Astrocyte (in vitro differentiated cells and primary cell): ENCODE results near the gene ILDR1. TPM values are rescaled to one million over a fixed set of nuclear protein-coding genes. Genes with fewer than 3 reads are reported as not detected.
A peak's percentile ranks its signal among the peaks of the same experiment; 100 is the strongest.

ENCODE experiments used
- DNase-seq: peaks from one replicate; pipeline ENCODE4 v3.0.0-alpha.2; 2010; ENCODE audit warnings: low read depth
- FAIRE-seq: peaks from 2 replicates; lab custom pipeline; 2011; peaks lifted over from hg19 to GRCh38; lab: Jason Lieb, UNC
- H2AFZ ChIP-seq: 2 replicates; pipeline ENCODE4 v1.6.0; 2012; ENCODE audit warnings: low read depth, low read length, inconsistent platforms
- H3K27ac ChIP-seq: 2 replicates; pipeline ENCODE4 v1.5.1; 2011; ENCODE audit warnings: low read depth, low read length, inconsistent platforms
- H3K27me3 ChIP-seq: 2 replicates; pipeline ENCODE4 v1.6.0; 2011; ENCODE audit warnings: low read length, inconsistent platforms; ENCODE audit not compliant: insufficient read depth
- H3K36me3 ChIP-seq: 2 replicates; pipeline ENCODE4 v1.5.1; 2011; ENCODE audit warnings: low read length, inconsistent platforms; ENCODE audit not compliant: insufficient read depth
- H3K4me1 ChIP-seq: 2 replicates; pipeline ENCODE4 v1.5.1; 2011; ENCODE audit warnings: low read length, inconsistent platforms; ENCODE audit not compliant: insufficient read depth
- H3K4me2 ChIP-seq: 2 replicates; pipeline ENCODE4 v1.6.0; 2012; ENCODE audit warnings: low read length, inconsistent platforms
- H3K4me3 ChIP-seq: 2 replicates; pipeline ENCODE4 v1.5.1; 2011; ENCODE audit warnings: low read depth, mild to moderate bottlenecking, low read length, inconsistent platforms; ENCODE audit not compliant: insufficient read depth
- H3K79me2 ChIP-seq: 2 replicates; pipeline ENCODE4 v1.6.0; 2012; ENCODE audit warnings: mild to moderate bottlenecking, low read length, inconsistent platforms; ENCODE audit not compliant: insufficient read depth
- H3K9ac ChIP-seq: 2 replicates; pipeline ENCODE4 v1.6.0; 2012; ENCODE audit warnings: mild to moderate bottlenecking, low read length, inconsistent platforms
- H3K9me3 ChIP-seq: 2 replicates; pipeline ENCODE4 v1.5.1; 2012; ENCODE audit warnings: low read depth, mild to moderate bottlenecking, low read length, inconsistent platforms; ENCODE audit not compliant: insufficient read depth
- H4K20me1 ChIP-seq: 2 replicates; pipeline ENCODE4 v1.6.0; 2012; ENCODE audit warnings: low read length, inconsistent platforms; ENCODE audit not compliant: insufficient read depth
- H3K27ac Mint-ChIP-seq: one replicate; pipeline ENCODE4 v1.8.0; 2021; ENCODE audit warnings: mild to moderate bottlenecking, mixed read lengths; ENCODE audit not compliant: unreplicated experiment
- H3K27me3 Mint-ChIP-seq: one replicate; pipeline ENCODE4 v1.8.0; 2021; ENCODE audit warnings: low read depth, mixed read lengths; ENCODE audit not compliant: unreplicated experiment
- H3K36me3 Mint-ChIP-seq: one replicate; pipeline ENCODE4 v1.8.0; 2021; ENCODE audit warnings: low read depth, mixed read lengths; ENCODE audit not compliant: unreplicated experiment
- H3K4me1 Mint-ChIP-seq: one replicate; pipeline ENCODE4 v1.8.0; 2021; ENCODE audit warnings: low read depth, mixed read lengths; ENCODE audit not compliant: unreplicated experiment
- H3K4me3 Mint-ChIP-seq: one replicate; pipeline ENCODE4 v1.8.0; 2021; ENCODE audit warnings: mild to moderate bottlenecking, moderate library complexity, mixed read lengths; ENCODE audit not compliant: unreplicated experiment
- H3K9me3 Mint-ChIP-seq: one replicate; pipeline ENCODE4 v1.8.0; 2021; ENCODE audit warnings: mild to moderate bottlenecking, mixed read lengths; ENCODE audit not compliant: unreplicated experiment
- EZH2 ChIP-seq: IDR thresholded peaks from 2 replicates; pipeline ENCODE4 v1.6.1; 2012; ENCODE audit warnings: mild to moderate bottlenecking, low read length, inconsistent platforms; ENCODE audit not compliant: insufficient read depth
- total RNA-seq: library from RNA; stranded (reverse); gene quantifications from 2 replicates; pipeline ENCODE4 v1.2.1, GENCODE V29; 2021
- TF ChIP-seq, protein P1 (sequence below): IDR thresholded peaks from 2 replicates; pipeline ENCODE4 v1.5.1; 2011; ENCODE audit warnings: low read depth, mild to moderate bottlenecking, inconsistent platforms, low read length, moderate library complexity; ENCODE audit not compliant: insufficient read depth

Gene ILDR1
- total RNA-seq, 1 donor from 2014 or later, result not detected

DNA sequence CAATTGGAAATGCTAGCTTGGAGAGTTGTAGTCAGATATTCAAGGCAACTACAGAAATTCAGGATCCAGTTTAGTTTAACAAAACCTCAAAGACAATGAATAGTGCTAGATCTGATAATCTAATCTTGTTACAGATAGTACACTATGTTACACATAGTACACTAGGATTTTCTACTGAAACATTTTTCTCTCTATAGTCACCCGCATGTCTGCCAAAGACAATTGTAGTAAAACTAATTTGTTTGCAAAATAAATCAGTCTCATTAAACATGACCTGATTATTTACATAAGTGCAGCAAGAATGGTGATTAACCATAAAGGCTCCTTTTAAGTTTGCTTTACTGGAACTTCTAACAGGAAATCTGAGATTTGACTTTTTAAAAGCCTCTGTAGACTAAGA is 52.0 kb downstream of the ILDR1 start:
- Histone ChIP-seq H3K27me3 (no peaks in the 10 kb centered on the region), H3K9ac (no peak overlapping the region), H3K79me2 (no peaks in the 10 kb centered on the region), H3K9me3 (no peaks in the 10 kb centered on the region), H3K27ac (no peak overlapping the region), H3K36me3 (no peaks in the 10 kb centered on the region), H3K4me2 (no peak overlapping the region), H3K4me3 (no peak overlapping the region), H2AFZ (no peak overlapping the region), H4K20me1 (no peaks in the 10 kb centered on the region), H3K4me1 (no peaks in the 10 kb centered on the region)
- no peaks in the 10 kb centered on the region for H3K27me3 Mint-ChIP-seq
- peaks cover 8% of the 10 kb centered on the region for H3K9me3 Mint-ChIP-seq
- H3K27ac Mint-ChIP-seq, result no peak overlapping the region
- H3K4me3 Mint-ChIP-seq, result no peak overlapping the region
- FAIRE-seq (no peak), DNase-seq (peak; percentile 52)
- H3K4me1 Mint-ChIP-seq, result no peaks in the 10 kb centered on the region
- no peaks in the 10 kb centered on the region for H3K36me3 Mint-ChIP-seq
- TF ChIP-seq, protein P1, sequence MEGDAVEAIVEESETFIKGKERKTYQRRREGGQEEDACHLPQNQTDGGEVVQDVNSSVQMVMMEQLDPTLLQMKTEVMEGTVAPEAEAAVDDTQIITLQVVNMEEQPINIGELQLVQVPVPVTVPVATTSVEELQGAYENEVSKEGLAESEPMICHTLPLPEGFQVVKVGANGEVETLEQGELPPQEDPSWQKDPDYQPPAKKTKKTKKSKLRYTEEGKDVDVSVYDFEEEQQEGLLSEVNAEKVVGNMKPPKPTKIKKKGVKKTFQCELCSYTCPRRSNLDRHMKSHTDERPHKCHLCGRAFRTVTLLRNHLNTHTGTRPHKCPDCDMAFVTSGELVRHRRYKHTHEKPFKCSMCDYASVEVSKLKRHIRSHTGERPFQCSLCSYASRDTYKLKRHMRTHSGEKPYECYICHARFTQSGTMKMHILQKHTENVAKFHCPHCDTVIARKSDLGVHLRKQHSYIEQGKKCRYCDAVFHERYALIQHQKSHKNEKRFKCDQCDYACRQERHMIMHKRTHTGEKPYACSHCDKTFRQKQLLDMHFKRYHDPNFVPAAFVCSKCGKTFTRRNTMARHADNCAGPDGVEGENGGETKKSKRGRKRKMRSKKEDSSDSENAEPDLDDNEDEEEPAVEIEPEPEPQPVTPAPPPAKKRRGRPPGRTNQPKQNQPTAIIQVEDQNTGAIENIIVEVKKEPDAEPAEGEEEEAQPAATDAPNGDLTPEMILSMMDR, result no peak
- TF ChIP-seq EZH2, result no peak

DNA sequence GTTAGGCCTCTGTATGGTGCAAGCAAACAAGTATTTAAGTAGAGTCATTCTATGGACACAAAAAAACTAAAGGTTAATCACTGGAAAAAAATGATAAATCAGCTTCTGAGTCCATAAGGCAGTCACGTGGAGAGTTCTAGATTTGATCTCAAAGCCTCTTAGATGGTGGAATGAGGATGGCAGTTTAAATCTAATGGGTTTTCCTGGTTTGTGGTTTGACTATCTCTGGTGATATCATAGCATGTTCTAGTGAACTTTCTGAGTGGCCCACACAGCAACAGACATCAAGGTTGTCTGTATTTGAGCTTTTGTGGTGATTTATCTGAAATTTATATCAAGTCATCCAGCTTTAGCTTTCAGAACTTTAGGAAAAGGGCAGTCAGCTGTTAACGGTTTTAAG is 52.4 kb downstream of the ILDR1 start:
- Mint-ChIP-seq H3K27ac (no peak overlapping the region), H3K9me3 (peaks cover 6% of the 10 kb centered on the region), H3K4me3 (no peak overlapping the region), H3K27me3 (no peaks in the 10 kb centered on the region), H3K36me3 (no peaks in the 10 kb centered on the region), H3K4me1 (no peaks in the 10 kb centered on the region)
- FAIRE-seq (no peak), DNase-seq (peak; percentile 16)
- Histone ChIP-seq H3K9me3 (no peaks in the 10 kb centered on the region), H3K4me2 (no peak overlapping the region), H3K4me3 (no peak overlapping the region), H3K27me3 (no peaks in the 10 kb centered on the region), H2AFZ (no peak overlapping the region), H3K36me3 (no peaks in the 10 kb centered on the region), H3K79me2 (no peaks in the 10 kb centered on the region), H4K20me1 (no peaks in the 10 kb centered on the region), H3K27ac (no peak overlapping the region), H3K9ac (no peak overlapping the region), H3K4me1 (no peaks in the 10 kb centered on the region)
- TF ChIP-seq, protein P1, result no peak
- TF ChIP-seq EZH2, result no peak

DNA sequence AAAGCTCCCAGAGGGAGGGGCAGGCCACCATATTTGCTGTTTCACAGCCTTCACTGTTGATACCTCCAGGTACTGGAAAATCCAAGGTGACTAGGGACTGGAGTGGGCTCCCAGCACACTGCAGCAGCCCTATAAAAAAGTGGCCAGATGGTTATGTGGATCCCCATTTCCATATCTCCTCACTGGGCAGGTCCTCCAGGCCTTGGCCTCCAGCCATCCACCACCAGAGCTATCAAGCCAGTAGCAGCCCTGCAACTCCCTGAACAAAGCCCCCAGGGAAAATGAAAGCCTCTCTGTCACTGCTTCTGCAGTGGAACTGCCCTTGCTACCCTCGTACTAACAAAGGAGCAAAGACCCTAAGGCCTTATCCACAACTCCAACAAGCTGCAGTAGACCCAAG is 58.4 kb downstream of the ILDR1 start:
- no peak overlapping the region for H3K4me3 ChIP-seq
- H3K4me2 ChIP-seq, result no peak overlapping the region
- H3K9ac ChIP-seq, result no peak overlapping the region
- no peak for DNase-seq
- H3K27me3 Mint-ChIP-seq, result no peaks in the 10 kb centered on the region
- H3K36me3 Mint-ChIP-seq, result no peaks in the 10 kb centered on the region
- FAIRE-seq, result no peak
- H2AFZ ChIP-seq, result no peak overlapping the region
- H3K9me3 Mint-ChIP-seq, result peaks cover 4% of the 10 kb centered on the region
- H3K27ac ChIP-seq, result no peak overlapping the region
- H4K20me1 ChIP-seq, result no peaks in the 10 kb centered on the region
- peaks cover 1% of the 10 kb centered on the region for H3K4me1 Mint-ChIP-seq
- no peak for TF ChIP-seq EZH2
- TF ChIP-seq, protein P1, result no peak
- H3K27ac Mint-ChIP-seq, result no peak overlapping the region
- H3K4me3 Mint-ChIP-seq, result no peak overlapping the region
- no peaks in the 10 kb centered on the region for H3K4me1 ChIP-seq
- no peaks in the 10 kb centered on the region for H3K36me3 ChIP-seq
- H3K79me2 ChIP-seq, result no peaks in the 10 kb centered on the region
- no peaks in the 10 kb centered on the region for H3K27me3 ChIP-seq
- H3K9me3 ChIP-seq, result no peaks in the 10 kb centered on the region
